Upper lobe of left lung (tissue), 6 donors: Measurements from ENCODE around the gene GALNT15. TPM values are rescaled to one million over a fixed set of nuclear protein-coding genes. Genes with fewer than 3 reads are reported as not detected.

Source experiments
- ATAC-seq, 2 donors: fragments of 200-7000 bp; cut with Tn5 transposase; one replicate each; pipeline ENCODE4 v1.9.1; 2022; ENCODE audit warnings: mild to moderate bottlenecking in 2 of 2, moderate library complexity in 2 of 2; ENCODE audit not compliant: low FRiP score in 2 of 2
- DNase-seq, 2 donors: peaks; one replicate each; pipeline ENCODE4 v3.0.0-alpha.2; 2019 to 2020
- H3K27ac ChIP-seq, 4 donors: fragments of 200-600 bp; sonication (generic); one replicate each; pipeline ENCODE4 v1.5.1; 2016 to 2019
- H3K27me3 ChIP-seq, 4 donors: fragments of 200-600 bp; sonication (generic); one replicate each; pipeline ENCODE4 v1.5.1; 2017 to 2019
- H3K36me3 ChIP-seq, 4 donors: fragments of 200-600 bp; sonication (generic); one replicate each; pipeline ENCODE4 v1.5.1; 2016 to 2019
- H3K4me1 ChIP-seq, 4 donors: fragments of 200-600 bp; sonication (generic); one replicate each; pipeline ENCODE4 v1.5.1; 2018 to 2019
- H3K4me3 ChIP-seq, 4 donors: fragments of 200-600 bp; sonication (generic); one replicate each; pipeline ENCODE4 v1.5.1; 2017 to 2019; ENCODE audit warnings: mild to moderate bottlenecking in 2 of 4, moderate library complexity in 1 of 4
- H3K9me3 ChIP-seq, 4 donors: fragments of 200-600 bp; sonication (generic); one replicate each; pipeline ENCODE4 v1.5.1; 2018 to 2019
- CTCF ChIP-seq, 6 experiments: fragments of 450-650 bp in 4 of 6; fragments of 200-600 bp in 2 of 6; sonication (generic) in 2 of 6; IDR thresholded peaks; one replicate each; pipeline ENCODE4 v1.5.1; 2016 to 2019; ENCODE audit warnings: antibody characterized with exemption in 6 of 6
- EP300 ChIP-seq, 4 donors: sonication (generic); formaldehyde crosslinking; IDR thresholded peaks; one replicate each; pipeline ENCODE4 v1.5.1; 2017; ENCODE audit warnings: antibody characterized with exemption in 4 of 4, control low read depth in 2 of 4
- POLR2A ChIP-seq, 4 donors: fragments of 450-650 bp; IDR thresholded peaks; one replicate each; pipeline ENCODE4 v1.5.1; 2016 to 2017; ENCODE audit warnings: antibody characterized with exemption in 4 of 4, mild to moderate bottlenecking in 2 of 4
- POLR2AphosphoS5 ChIP-seq, 2 donors: sonication (generic); formaldehyde crosslinking; IDR thresholded peaks; one replicate each; pipeline ENCODE4 v1.5.1; 2017; ENCODE audit warnings: antibody characterized with exemption in 2 of 2
- WGBS, 2 donors: methylation state at CpG; one replicate each; pipeline ENCODE4 v1.1.5; 2017 to 2018; 5-methylcytosine and 5-hydroxymethylcytosine counted together
- total RNA-seq, 6 donors: library from RNA; depleted of rRNA in 4 of 6; stranded (reverse); fragments of >200 nt in 4 of 6; gene quantifications; one replicate each; pipeline versions ENCODE4 v1.1.0 to v1.2.1, GENCODE V29; 2016 to 2021
- donor health status: DM: no; HTN: no; CAD: no; lungs with moderate emphysema.
- donor health status: DM: no; HTN: yes; CAD: no; lungs with severe emphysema.

GALNT15 gene
- total RNA-seq, 6 donors from 2014 or later = 4.4 to 34.7 (median 11.2) TPM

DNA sequence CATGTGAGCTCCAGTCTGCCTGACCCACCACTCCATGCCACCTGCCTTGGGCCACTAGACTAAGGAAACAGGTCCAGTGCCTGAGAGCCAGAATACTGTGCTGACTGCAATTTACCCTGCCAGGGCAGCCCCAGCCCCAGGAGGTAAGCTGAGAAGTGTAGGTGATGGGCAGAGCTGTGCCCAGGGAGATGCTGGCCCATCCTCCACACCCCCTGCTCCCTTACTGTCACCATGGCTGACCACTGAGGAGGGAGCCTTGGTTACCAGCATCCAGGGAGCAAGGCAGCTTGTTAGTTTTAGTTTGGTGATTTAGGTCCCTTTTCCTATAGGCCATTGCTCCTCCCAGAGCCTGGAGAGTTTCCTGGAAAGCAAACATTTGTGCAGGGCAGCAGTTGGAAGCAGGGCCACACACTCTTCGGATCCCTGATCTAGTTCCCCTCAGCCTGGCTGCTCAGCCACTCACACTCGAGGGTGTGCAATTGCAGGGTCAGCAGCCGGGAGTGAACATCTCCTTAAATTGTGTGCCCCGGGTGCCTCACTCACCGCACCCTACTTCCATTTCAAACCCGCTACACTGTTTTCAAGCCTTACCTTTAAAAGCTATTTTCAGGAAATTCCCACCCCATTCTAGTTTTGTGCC, 2.0 kb downstream of the GALNT15 start:
- H3K9me3 ChIP-seq = no peaks in the 10 kb centered on the region
- H3K4me1 ChIP-seq = peaks cover 21 to 30% (median 25%) of the 10 kb centered on the region in 4 donors
- H3K4me3 ChIP-seq = peak overlapping the region in 3 of 4 donors; percentile 1 to 36 (median 32)
- TF ChIP-seq POLR2AphosphoS5 (IDR thresholded peaks at IDR 0.05) (no peak), CTCF (IDR thresholded peaks at IDR 0.05) (no peak), POLR2A (IDR thresholded peaks at IDR 0.05) (no peak), EP300 (IDR thresholded peaks at IDR 0.05) (no peak)
- H3K27me3 ChIP-seq = no peaks in the 10 kb centered on the region
- H3K27ac ChIP-seq = no peak overlapping the region
- WGBS, 2 donors = 65 to 77% methylated on average over 6 of the region's 6 CpGs
- ATAC-seq (no peak), DNase-seq (no peak)
- peaks cover 0 to 3% (median 0%) of the 10 kb centered on the region in 4 donors for H3K36me3 ChIP-seq

DNA sequence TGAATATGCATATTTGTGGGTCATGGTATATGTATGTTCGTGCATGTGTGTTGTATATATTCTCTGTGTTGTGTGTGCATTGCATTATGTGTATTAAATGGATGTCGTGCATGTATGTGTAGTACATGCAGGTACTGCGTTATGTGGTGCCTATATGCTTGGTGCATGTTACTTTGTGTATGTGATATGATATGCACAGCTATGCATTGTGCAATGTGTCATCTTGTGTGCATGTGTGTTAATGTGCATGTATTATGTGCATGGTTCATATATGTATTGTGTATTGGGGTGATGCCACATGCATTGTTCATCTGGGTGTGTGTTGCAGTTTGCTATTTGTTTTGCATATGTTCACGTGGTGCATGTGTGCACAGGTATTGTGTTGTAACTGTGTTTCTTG, 2.9 kb downstream of the GALNT15 start:
- Histone ChIP-seq H3K27ac (no peak overlapping the region), H3K4me3 (peak overlapping the region in 3 of 4 donors; percentile 1 to 36 (median 32)), H3K4me1 (peaks cover 24 to 34% (median 28%) of the 10 kb centered on the region in 4 donors), H3K27me3 (no peaks in the 10 kb centered on the region), H3K9me3 (no peaks in the 10 kb centered on the region), H3K36me3 (peaks cover 0 to 3% (median 0%) of the 10 kb centered on the region in 4 donors)
- WGBS, 2 donors = 88 to 89% methylated on average over 4 of the region's 4 CpGs
- TF ChIP-seq POLR2AphosphoS5 (IDR thresholded peaks at IDR 0.05) (no peak), EP300 (IDR thresholded peaks at IDR 0.05) (no peak), POLR2A (IDR thresholded peaks at IDR 0.05) (no peak), CTCF (IDR thresholded peaks at IDR 0.05) (no peak)
- no peak for ATAC-seq
- DNase-seq = no peak

DNA sequence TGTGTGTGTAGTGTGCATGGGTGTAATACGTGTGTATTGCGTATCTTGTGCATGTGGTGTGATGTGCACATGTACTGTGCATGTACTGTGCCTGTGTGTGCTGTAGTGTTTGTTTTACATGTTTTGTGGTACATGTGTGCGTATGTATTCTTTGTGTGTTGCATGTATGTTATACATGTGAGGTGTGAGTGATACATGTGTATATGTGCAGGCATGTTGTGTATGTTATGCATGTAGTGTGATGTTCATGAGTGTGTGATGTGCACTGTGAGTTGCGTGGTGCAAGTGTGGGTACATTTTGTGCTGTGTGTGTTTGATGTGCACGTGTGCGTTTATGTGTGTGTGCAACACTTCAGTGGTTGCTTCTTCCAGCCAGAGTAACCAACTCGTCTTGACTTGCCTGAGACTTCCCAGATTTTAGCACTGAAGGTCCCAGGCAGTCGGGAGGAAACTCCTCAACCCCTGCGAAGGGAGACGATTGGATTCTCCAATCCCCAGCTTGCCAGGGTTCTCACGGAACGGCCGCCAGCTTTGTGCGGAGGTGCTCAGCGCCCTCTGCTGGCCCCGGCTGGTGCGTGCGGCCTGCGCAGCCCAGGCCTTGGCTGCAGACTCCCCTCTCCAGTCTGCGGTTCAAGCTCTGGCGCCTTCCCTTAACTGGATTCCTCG, 3.6 kb downstream of the GALNT15 start:
- no peak overlapping the region for H3K27ac ChIP-seq
- H3K4me1 ChIP-seq = peaks cover 20 to 34% (median 28%) of the 10 kb centered on the region in 4 donors
- ATAC-seq (peak; percentile 80 to 84), DNase-seq (peak; percentile 73 to 96)
- H3K4me3 ChIP-seq = peak overlapping the region in 2 of 4 donors; percentile 10 to 36
- H3K9me3 ChIP-seq = no peaks in the 10 kb centered on the region
- TF ChIP-seq POLR2A (IDR thresholded peaks at IDR 0.05) = no peak
- peak; percentile 91 to 97 (median 94) for TF ChIP-seq CTCF (IDR thresholded peaks at IDR 0.05)
- peaks cover 0 to 3% (median 0%) of the 10 kb centered on the region in 4 donors for H3K36me3 ChIP-seq
- 23 to 26% methylated on average over 16 to 22 of the region's 22 CpGs for WGBS, 2 donors
- no peaks in the 10 kb centered on the region for H3K27me3 ChIP-seq

DNA sequence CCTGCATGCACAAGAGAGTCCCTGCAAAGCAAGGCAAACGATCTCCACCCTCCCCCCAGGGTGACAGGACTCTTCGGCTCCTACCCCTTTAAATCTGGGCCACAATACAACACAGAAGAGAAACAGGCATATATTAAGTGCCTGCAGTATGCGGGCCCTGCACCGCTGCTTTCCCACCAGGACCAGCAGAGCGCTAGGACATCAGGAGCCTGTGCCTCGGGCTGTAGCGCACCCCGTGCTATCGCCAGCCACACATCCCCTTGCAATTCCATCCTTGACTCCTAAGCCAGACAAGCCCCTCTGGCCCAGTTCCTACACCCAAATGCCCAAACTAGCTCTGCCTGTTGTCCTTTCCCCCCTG, 4.1 kb downstream of the GALNT15 start:
- no peak for DNase-seq
- H3K27ac ChIP-seq = no peak overlapping the region
- TF ChIP-seq POLR2A (IDR thresholded peaks at IDR 0.05) = no peak
- peak in 1 of 6 experiments; percentile 11 for TF ChIP-seq CTCF (IDR thresholded peaks at IDR 0.05)
- WGBS, 2 donors = 68 to 77% methylated on average over 9 of the region's 9 CpGs
- no peak for ATAC-seq
- no peaks in the 10 kb centered on the region for H3K27me3 ChIP-seq
- H3K36me3 ChIP-seq = peaks cover 0 to 3% (median 0%) of the 10 kb centered on the region in 4 donors
- no peaks in the 10 kb centered on the region for H3K9me3 ChIP-seq
- H3K4me3 ChIP-seq = peak overlapping the region in 2 of 4 donors; percentile 10 to 36
- H3K4me1 ChIP-seq = peaks cover 16 to 32% (median 28%) of the 10 kb centered on the region in 4 donors
